Measurements from ENCODE around the gene RNF39.

DNA sequence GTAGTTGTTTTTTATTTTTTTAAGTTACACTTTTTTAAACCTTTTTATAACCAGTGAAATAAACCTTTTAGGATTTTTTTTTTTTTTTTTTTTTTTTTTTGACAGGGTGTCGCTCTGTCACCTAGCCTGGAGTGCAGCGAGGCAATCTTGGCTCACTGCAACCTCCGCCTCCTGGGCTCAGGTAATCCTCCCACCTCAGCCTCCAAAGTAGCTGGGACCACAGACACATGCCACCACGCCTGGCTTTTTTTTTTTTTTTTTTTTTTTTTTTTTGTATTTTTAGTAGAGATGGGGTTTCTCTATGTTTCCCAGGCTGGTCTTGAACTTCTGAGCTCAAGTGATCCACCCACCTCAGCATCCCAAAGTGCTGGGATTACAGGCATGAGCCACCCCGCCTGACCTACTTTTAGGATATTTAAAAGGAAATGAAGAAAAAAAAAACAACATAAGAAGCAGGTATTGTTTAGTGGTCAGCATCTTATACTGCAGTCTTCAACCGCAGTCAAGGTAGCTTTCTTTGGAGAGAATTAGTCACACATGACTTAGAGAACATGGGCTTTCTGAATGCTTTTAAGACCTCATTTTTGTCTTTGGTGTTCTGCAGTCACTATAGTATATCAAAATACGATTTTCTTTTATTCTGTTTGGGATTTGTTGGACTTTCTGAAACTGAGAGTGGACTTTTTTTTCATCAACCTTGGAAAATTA lies 12.9 kb downstream of the RNF39 start:
- TF ChIP-seq EZH2phosphoT487 (IDR thresholded peaks at IDR 0.05; ENCODE audit: borderline replicate concordance): no peak
- TF ChIP-seq, protein P1, sequence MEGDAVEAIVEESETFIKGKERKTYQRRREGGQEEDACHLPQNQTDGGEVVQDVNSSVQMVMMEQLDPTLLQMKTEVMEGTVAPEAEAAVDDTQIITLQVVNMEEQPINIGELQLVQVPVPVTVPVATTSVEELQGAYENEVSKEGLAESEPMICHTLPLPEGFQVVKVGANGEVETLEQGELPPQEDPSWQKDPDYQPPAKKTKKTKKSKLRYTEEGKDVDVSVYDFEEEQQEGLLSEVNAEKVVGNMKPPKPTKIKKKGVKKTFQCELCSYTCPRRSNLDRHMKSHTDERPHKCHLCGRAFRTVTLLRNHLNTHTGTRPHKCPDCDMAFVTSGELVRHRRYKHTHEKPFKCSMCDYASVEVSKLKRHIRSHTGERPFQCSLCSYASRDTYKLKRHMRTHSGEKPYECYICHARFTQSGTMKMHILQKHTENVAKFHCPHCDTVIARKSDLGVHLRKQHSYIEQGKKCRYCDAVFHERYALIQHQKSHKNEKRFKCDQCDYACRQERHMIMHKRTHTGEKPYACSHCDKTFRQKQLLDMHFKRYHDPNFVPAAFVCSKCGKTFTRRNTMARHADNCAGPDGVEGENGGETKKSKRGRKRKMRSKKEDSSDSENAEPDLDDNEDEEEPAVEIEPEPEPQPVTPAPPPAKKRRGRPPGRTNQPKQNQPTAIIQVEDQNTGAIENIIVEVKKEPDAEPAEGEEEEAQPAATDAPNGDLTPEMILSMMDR (conservative IDR thresholded peaks at IDR 0.05; ENCODE audit: low read length): no peak

Data from Loucy (cell line).